Large intestine (tissue), 3 donors: Measurements from ENCODE around the gene TBC1D5. TPM values are rescaled to one million over a fixed set of nuclear protein-coding genes. Genes with fewer than 3 reads are reported as not detected.
"Not testable (repeated sequence)": the region's sequence is repeated elsewhere in the genome, so short reads cannot be mapped to it uniquely, and the experiment has no call there.

ENCODE experiments used
- DNase-seq, 2 donors: peaks; one replicate each; pipeline versions ENCODE4 v3.0.0 to v3.0.0-alpha.2; 2013
- H3K27ac ChIP-seq: one replicate; pipeline ENCODE4 v1.5.1; 2013; ENCODE audit warnings: low read length
- H3K27me3 ChIP-seq: 2 replicates; pipeline ENCODE4 v1.6.1; 2013; ENCODE audit warnings: low read length; ENCODE audit not compliant: control insufficient read depth, insufficient read depth
- H3K36me3 ChIP-seq: 2 replicates; pipeline ENCODE4 v1.6.1; 2013; ENCODE audit warnings: low read length; ENCODE audit not compliant: control insufficient read depth, insufficient read depth
- H3K4me1 ChIP-seq: one replicate; pipeline ENCODE4 v1.6.1; 2013; ENCODE audit warnings: low read length; ENCODE audit not compliant: control insufficient read depth, insufficient read depth
- H3K4me3 ChIP-seq: one replicate; pipeline ENCODE4 v1.5.1; 2013; ENCODE audit warnings: low read length
- H3K9me3 ChIP-seq: one replicate; pipeline ENCODE4 v1.6.1; 2013; ENCODE audit warnings: mild to moderate bottlenecking, low read depth, low read length, moderate library complexity; ENCODE audit not compliant: control insufficient read depth
- WGBS: methylation state at CpG from one replicate; pipeline ENCODE4 v1.1.5; 2013; ENCODE audit warnings: low lambda C conversion rate; ENCODE audit not compliant: insufficient coverage; 5-methylcytosine and 5-hydroxymethylcytosine counted together
- polyA plus RNA-seq: library from polyadenylated mRNA; unstranded; fragments of 120-200 nt; gene quantifications from one replicate; pipeline ENCODE4 v1.2.1, GENCODE V29; 2013

The TBC1D5 gene
- polyA plus RNA-seq, 1 donor, result 35.7 TPM

DNA sequence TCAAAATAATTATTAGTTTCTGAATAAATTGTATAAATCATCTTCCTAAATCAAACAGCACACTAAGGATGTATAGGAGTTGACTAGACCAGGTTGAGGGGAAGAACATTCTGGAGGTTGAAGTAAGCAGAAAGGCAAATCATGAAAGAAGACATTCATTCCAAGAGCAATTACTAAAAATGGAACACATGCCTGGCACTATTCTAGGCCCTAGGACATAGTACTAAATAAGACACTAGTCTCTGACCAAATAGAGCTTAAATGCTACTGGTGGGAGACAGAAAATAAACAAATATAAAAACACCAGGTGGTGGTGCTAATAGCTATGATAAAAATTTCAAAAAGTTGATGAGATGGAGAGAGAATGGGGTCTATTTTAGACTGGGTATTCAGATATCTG, 190.1 kb downstream of the TBC1D5 start:
- no peak for DNase-seq
- H3K4me3 ChIP-seq, result no peak overlapping the region
- H3K27ac ChIP-seq, result no peak overlapping the region
- H3K9me3 ChIP-seq, result no peaks in the 10 kb centered on the region
- no peaks in the 10 kb centered on the region for H3K27me3 ChIP-seq
- no peaks in the 10 kb centered on the region for H3K36me3 ChIP-seq
- H3K4me1 ChIP-seq, result no peaks in the 10 kb centered on the region

DNA sequence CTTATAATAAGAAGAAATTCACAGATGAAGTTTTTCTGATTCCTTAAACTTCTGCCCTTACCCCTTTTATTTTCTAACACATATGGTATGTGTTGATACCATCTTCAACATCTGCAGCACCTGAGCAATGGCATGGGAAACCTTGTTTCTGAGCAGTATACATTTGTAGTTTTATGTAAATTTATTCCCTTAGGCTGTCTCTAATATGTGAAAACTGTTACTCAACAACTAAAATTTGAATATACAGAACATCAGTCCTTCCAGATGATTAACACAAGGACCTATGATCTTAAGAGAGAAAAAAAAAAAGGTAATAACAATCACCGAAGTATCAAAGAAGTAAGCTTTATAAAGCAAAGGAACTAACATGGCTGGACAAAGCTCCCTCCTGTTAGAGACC, 190.5 kb downstream of the TBC1D5 start:
- H3K4me1 ChIP-seq, result no peaks in the 10 kb centered on the region
- H3K36me3 ChIP-seq, result no peaks in the 10 kb centered on the region
- H3K27me3 ChIP-seq, result no peaks in the 10 kb centered on the region
- no peak overlapping the region for H3K27ac ChIP-seq
- no peak for DNase-seq
- no peaks in the 10 kb centered on the region for H3K9me3 ChIP-seq
- H3K4me3 ChIP-seq, result no peak overlapping the region
- WGBS, result 100% methylated on average over 1 of the region's 1 CpG

- H3K4me3 ChIP-seq, result no peak overlapping the region
- H3K9me3 ChIP-seq, result no peaks in the 10 kb centered on the region
- H3K36me3 ChIP-seq, result no peaks in the 10 kb centered on the region
- H3K27ac ChIP-seq, result no peak overlapping the region
- no CpG with 5 or more reads among the region's 2 CpGs for WGBS
- H3K4me1 ChIP-seq, result no peaks in the 10 kb centered on the region
- H3K27me3 ChIP-seq, result no peaks in the 10 kb centered on the region
- DNase-seq, result no peak
These were observed 191.1 kb downstream of the TBC1D5 start for GRCh38 chr3:17551333-17551732.

DNA sequence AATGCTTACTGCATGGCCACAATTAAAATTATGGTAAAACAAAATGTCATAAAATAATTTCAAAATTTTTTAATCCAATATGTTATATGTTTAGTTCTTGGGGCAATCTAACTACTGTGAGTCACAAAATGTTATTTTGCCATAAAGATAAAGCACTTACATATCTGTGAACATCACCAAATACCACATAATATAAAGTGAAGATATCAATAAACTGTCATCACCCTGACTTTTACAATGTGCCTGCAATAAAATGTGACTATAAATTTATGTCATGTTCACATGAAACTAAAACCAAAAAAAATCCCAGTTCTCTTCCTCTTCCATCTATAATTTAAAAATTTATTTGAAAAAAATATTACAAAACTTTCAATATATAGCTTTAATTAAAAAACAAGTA, 191.8 kb downstream of the TBC1D5 start:
- Histone ChIP-seq H3K4me3 (no peak overlapping the region), H3K36me3 (no peaks in the 10 kb centered on the region), H3K9me3 (no peaks in the 10 kb centered on the region), H3K27ac (no peak overlapping the region), H3K4me1 (no peaks in the 10 kb centered on the region), H3K27me3 (no peaks in the 10 kb centered on the region)
- DNase-seq, result no peak

DNA sequence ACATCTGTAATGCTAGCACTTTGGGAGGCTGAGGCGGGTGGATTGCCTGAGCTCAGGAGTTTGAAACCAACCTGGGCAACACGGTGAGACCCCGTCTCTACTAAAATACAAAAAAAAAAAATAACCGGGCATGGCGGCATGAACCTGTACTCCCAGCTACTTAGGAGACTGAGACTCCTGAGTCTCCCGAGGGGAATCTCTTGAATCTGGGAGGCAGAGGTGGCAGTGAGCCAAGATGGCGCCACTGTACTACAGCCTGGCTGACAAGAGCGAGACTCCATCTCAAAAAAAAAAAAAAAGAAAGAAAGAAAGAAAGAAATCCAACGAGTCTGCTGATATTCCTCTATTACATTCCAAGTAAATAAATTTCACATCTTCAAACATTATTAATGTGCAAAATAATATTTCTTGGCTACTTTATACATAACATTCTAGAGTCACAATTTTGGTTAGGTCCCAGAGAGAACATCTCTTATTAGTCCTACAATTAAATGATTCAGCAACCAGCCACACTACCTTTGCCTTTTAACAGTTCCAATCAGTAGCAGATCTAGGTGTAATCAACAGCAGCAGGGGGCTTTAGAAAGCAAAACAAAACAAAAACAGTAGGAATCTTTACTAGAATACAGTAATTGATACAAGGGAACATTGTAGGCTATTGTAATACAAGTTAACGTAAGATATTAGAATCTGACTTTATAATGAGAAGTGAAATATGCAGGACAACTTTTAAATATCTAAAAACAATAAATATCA, 195.8 kb downstream of the TBC1D5 start:
- H3K36me3 ChIP-seq, result no peaks in the 10 kb centered on the region
- DNase-seq, result no peak
- no peaks in the 10 kb centered on the region for H3K4me1 ChIP-seq
- no peak overlapping the region for H3K4me3 ChIP-seq
- H3K27ac ChIP-seq, result no peak overlapping the region
- H3K27me3 ChIP-seq, result no peaks in the 10 kb centered on the region
- WGBS, result 100% methylated on average over 1 of the region's 10 CpGs
- no peaks in the 10 kb centered on the region for H3K9me3 ChIP-seq

DNA sequence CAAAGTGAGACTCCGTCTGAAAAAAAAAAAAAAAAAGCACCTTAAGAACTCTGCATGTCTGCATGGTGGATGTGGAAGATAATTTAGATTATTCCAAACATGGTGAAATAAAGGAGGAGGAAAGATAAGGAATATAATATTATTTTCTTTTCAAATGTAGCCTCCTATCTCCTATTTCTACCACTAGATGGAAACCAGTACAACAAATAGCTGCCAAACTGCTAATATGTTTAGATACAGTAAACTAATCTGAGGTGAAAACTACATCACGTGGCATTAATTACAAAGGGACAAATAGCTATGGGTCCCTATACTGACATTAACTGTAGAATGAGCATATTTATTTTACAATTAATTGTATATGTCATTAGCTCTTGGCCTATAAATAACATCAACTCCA, 197.8 kb downstream of the TBC1D5 start:
- no peaks in the 10 kb centered on the region for H3K36me3 ChIP-seq
- no peaks in the 10 kb centered on the region for H3K27me3 ChIP-seq
- WGBS, result no CpG with 5 or more reads among the region's 2 CpGs
- DNase-seq, result no peak
- H3K4me3 ChIP-seq, result no peak overlapping the region
- no peak overlapping the region for H3K27ac ChIP-seq
- H3K9me3 ChIP-seq, result no peaks in the 10 kb centered on the region
- H3K4me1 ChIP-seq, result no peaks in the 10 kb centered on the region

DNA sequence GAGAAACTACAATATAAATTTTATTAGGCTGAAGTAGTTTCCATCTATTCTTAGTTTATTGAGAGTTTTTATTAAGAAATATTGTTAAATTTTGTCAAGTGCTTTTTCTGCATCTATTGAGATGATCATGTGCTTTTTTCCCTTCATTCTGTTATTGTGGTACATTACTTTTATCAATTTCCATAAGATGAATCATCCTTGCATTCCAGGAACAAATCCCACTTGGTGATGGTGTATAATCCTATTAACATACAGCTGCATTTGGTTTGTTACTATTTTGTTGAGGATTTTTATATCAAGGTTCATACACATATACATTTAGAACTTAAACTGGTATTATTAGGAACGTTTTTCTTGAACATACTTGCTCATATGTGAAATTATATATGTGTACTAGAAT, 199.8 kb downstream of the TBC1D5 start:
- Histone ChIP-seq H3K4me1 (no peaks in the 10 kb centered on the region), H3K36me3 (no peaks in the 10 kb centered on the region), H3K9me3 (no peaks in the 10 kb centered on the region), H3K27me3 (no peaks in the 10 kb centered on the region), H3K4me3 (no peak overlapping the region), H3K27ac (no peak overlapping the region)
- DNase-seq, result no peak
- WGBS, result no CpG with 5 or more reads among the region's 1 CpG

GRCh38 chr3:17539436-17539835, 203.0 kb downstream of the TBC1D5 start:
- Histone ChIP-seq H3K4me1 (no peaks in the 10 kb centered on the region), H3K9me3 (no peaks in the 10 kb centered on the region), H3K27me3 (no peaks in the 10 kb centered on the region), H3K36me3 (no peaks in the 10 kb centered on the region), H3K4me3 (no peak overlapping the region), H3K27ac (no peak overlapping the region)
- WGBS, result 100% methylated on average over 1 of the region's 3 CpGs
- no peak for DNase-seq

DNA sequence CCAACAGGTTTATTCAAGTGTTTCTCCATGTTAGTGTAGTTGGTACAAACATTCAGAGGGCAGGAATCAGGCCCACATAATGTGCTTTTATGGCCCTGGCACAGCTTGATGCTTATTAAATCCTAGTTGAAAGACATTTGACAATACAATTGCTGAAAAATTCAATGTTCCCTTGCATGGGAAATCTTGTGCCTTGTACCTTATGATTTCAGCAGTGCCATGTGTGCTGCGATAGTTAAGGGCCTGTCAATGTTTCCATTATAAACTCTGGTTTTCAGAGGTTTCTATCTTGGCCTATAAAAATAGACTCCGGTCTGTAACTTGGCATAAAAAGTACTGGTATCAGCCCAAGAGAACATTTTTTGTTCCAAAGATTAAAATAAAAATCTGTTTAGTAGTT, 207.2 kb downstream of the TBC1D5 start:
- WGBS, result 75% methylated on average over 1 of the region's 2 CpGs
- Histone ChIP-seq H3K4me1 (no peaks in the 10 kb centered on the region), H3K4me3 (no peak overlapping the region), H3K36me3 (no peaks in the 10 kb centered on the region), H3K27ac (no peak overlapping the region), H3K9me3 (no peaks in the 10 kb centered on the region), H3K27me3 (no peaks in the 10 kb centered on the region)
- DNase-seq, result no peak

GRCh38 chr3:17532446-17532845, 210.0 kb downstream of the TBC1D5 start:
- not testable (repeated sequence) for H3K27ac ChIP-seq, H3K4me1 ChIP-seq, H3K4me3 ChIP-seq, DNase-seq, H3K9me3 ChIP-seq, H3K36me3 ChIP-seq, H3K27me3 ChIP-seq
- no CpG with 5 or more reads among the region's 4 CpGs for WGBS

GRCh38 chr3:17529677-17530076, 212.8 kb downstream of the TBC1D5 start:
- H3K4me1 ChIP-seq, result no peaks in the 10 kb centered on the region
- H3K27ac ChIP-seq, result no peak overlapping the region
- DNase-seq, result no peak
- H3K36me3 ChIP-seq, result no peaks in the 10 kb centered on the region
- 85% methylated on average over 3 of the region's 11 CpGs for WGBS
- H3K9me3 ChIP-seq, result no peaks in the 10 kb centered on the region
- H3K27me3 ChIP-seq, result no peaks in the 10 kb centered on the region
- no peak overlapping the region for H3K4me3 ChIP-seq
